Measurements from ENCODE around the gene TBC1D22A. TPM values are rescaled to one million over a fixed set of nuclear protein-coding genes. Genes with fewer than 3 reads are reported as not detected.

TBC1D22A gene
- total RNA-seq, 1 experiment from 2014 or later, result 20.9 TPM

GRCh38 chr22:46746192-46746591 is 16.3 kb upstream of the TBC1D22A start:
- Histone ChIP-seq H2AFZ (ENCODE audit: low read depth, low read length, poor library complexity, severe bottlenecking) (no peak overlapping the region), H3K27ac (ENCODE audit: low read depth, low read length) (no peak overlapping the region), H3K79me2 (ENCODE audit: insufficient read depth, low read length) (no peaks in the 10 kb centered on the region), H3K27me3 (ENCODE audit: insufficient read depth, low read length) (no peaks in the 10 kb centered on the region), H3K4me1 (ENCODE audit: control insufficient read depth in 1 of 2, insufficient read depth in 2 of 2, low read length in 2 of 2) (peaks cover 0 to 26% of the 10 kb centered on the region in 2 experiments), H3K4me3 (replicated peaks in 1 of 2; ENCODE audit: low read depth in 1 of 2, low read length in 2 of 2) (no peak overlapping the region), H3K4me2 (ENCODE audit: low read length) (no peak overlapping the region), H3K9me2 (ENCODE audit: insufficient read depth) (no peaks in the 10 kb centered on the region), H3K9ac (ENCODE audit: low read length) (no peak overlapping the region), H4K20me1 (ENCODE audit: insufficient read depth) (no peaks in the 10 kb centered on the region), H3K36me3 (ENCODE audit: control insufficient read depth in 1 of 2, insufficient read depth in 2 of 2, low read length in 2 of 2) (no peaks in the 10 kb centered on the region), H3K9me3 (ENCODE audit: control insufficient read depth in 1 of 2, insufficient read depth in 1 of 2, low read depth in 1 of 2, low read length in 2 of 2) (no peaks in the 10 kb centered on the region)
- TF ChIP-seq REST (IDR thresholded peaks at IDR 0.05; ENCODE audit: low read depth) (no peak), ZBTB33 (IDR thresholded peaks at IDR 0.05; ENCODE audit: extremely low read depth, insufficient replicate concordance, low read length) (no peak), YY1 (IDR thresholded peaks at IDR 0.05; ENCODE audit: extremely low read depth, insufficient replicate concordance, low read depth, low read length) (no peak), SP1 (IDR thresholded peaks at IDR 0.05; ENCODE audit: low read depth) (no peak), JUND (IDR thresholded peaks at IDR 0.05) (no peak), SRF (IDR thresholded peaks at IDR 0.05; ENCODE audit: low read depth) (no peak), ZNF274 (IDR thresholded peaks at IDR 0.05; ENCODE audit: low read depth, low read length) (no peak), POLR2AphosphoS5 (IDR thresholded peaks at IDR 0.05; ENCODE audit: low read depth, low read length) (no peak), FOSL1 (IDR thresholded peaks at IDR 0.05; ENCODE audit: low read depth) (no peak), MAX (IDR thresholded peaks at IDR 0.05) (no peak), TCF7L2 (IDR thresholded peaks at IDR 0.05; ENCODE audit: borderline replicate concordance, extremely low read depth, insufficient read depth, insufficient read length) (no peak)
- ChIA-PET RAD21 (ENCODE audit: low non-redundant PET in 1 of 2, low total read pairs in 2 of 2, uncharacterized antibody in 2 of 2, unreplicated experiment in 2 of 2) (no interaction called here), POLR2A (no interaction called here), CTCF (no interaction called here)
- DNase-seq (ENCODE audit: low read depth, low spot score), result no peak
- intact Hi-C loops (cut with micrococcal nuclease), result no loop called here
- no peak for ATAC-seq
- no TSS peak for BruUV-seq (replicated peaks)
